ENCODE measurements around the gene NELFCD. TPM values are rescaled to one million over a fixed set of nuclear protein-coding genes. Genes with fewer than 3 reads are reported as not detected.

Gene NELFCD
- total RNA-seq, 1 experiment from 2014 or later = 144 TPM

DNA sequence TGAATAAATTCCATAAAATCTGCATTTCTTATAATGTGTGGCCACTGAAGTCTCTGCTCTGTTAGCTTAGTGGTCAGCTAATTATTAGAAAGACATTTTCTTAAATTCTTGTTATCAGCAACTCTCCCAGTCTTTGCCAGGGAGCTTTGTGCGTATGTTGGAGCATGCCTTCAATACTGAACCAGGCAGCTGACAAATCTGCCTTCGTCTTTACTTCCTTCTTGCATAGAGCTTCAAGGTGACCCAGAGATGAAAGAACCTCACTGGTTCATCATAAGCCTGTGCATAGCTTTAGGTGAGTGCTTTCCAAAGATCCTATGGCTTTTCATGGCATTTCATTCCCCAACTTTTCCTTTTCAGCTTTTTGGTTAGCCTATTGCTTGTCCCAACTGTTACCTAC is 43.0 kb upstream of the NELFCD start:
- H3K4me2 ChIP-seq (ENCODE audit: low read length) = no peak overlapping the region

DNA sequence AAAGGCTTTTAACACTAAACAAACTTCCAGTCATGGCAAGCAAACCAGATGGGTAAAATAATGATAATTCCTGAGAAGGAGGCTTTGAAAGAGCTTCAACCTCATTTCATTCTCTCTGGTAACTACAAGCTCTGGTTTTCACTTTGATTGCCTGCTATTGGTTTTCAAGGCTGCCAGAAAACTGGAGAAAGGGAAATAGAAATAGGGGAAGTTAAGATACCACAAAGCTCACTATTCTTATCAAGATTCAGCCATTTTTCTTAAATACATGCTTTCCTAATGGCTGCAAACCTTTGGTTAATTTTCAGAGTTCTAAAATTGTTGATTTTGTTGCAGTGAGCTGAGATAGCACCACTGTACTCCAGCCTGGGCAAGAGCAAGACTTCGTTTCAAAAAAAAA is 42.5 kb upstream of the NELFCD start:
- no peaks in the 10 kb centered on the region for H4K20me1 ChIP-seq (ENCODE audit: low read length)
- no peak for DNase-seq
- no peak overlapping the region for H3K4me3 ChIP-seq (ENCODE audit: low read length)
- no peak overlapping the region for H3K9ac ChIP-seq (ENCODE audit: low read length)
- BruUV-seq (replicated peaks) = no TSS peak
- no peaks in the 10 kb centered on the region for H3K9me3 ChIP-seq (ENCODE audit: low read length)
- no peaks in the 10 kb centered on the region for H3K36me3 ChIP-seq (ENCODE audit: low read depth, low read length)
- POLR2A ChIA-PET (ENCODE audit: unreplicated experiment) = no interaction called here
- no peak overlapping the region for H3K27ac ChIP-seq (ENCODE audit: low read length)
- CTCF ChIA-PET = no interaction called here
- peaks cover 80% of the 10 kb centered on the region for H3K27me3 ChIP-seq (ENCODE audit: low read length)
- no peaks in the 10 kb centered on the region for H3K4me1 ChIP-seq (ENCODE audit: insufficient read depth, low read length)
- no peak overlapping the region for H2AFZ ChIP-seq (ENCODE audit: low read length)
- H3K9me2 ChIP-seq (replicated peaks; ENCODE audit: low read length) = no peaks in the 10 kb centered on the region
- no peak for ATAC-seq
- no peak for TF ChIP-seq EZH2phosphoT487 (IDR thresholded peaks at IDR 0.05; ENCODE audit: borderline replicate concordance, low read length)
- no peak for TF ChIP-seq EZH2 (IDR thresholded peaks at IDR 0.05; ENCODE audit: low read length, unreplicated experiment)
- TF ChIP-seq, protein P1, sequence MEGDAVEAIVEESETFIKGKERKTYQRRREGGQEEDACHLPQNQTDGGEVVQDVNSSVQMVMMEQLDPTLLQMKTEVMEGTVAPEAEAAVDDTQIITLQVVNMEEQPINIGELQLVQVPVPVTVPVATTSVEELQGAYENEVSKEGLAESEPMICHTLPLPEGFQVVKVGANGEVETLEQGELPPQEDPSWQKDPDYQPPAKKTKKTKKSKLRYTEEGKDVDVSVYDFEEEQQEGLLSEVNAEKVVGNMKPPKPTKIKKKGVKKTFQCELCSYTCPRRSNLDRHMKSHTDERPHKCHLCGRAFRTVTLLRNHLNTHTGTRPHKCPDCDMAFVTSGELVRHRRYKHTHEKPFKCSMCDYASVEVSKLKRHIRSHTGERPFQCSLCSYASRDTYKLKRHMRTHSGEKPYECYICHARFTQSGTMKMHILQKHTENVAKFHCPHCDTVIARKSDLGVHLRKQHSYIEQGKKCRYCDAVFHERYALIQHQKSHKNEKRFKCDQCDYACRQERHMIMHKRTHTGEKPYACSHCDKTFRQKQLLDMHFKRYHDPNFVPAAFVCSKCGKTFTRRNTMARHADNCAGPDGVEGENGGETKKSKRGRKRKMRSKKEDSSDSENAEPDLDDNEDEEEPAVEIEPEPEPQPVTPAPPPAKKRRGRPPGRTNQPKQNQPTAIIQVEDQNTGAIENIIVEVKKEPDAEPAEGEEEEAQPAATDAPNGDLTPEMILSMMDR (conservative IDR thresholded peaks at IDR 0.05; ENCODE audit: low read depth, low read length) = no peak
- intact Hi-C loops (cut with micrococcal nuclease) = no loop called here
- H3K79me2 ChIP-seq (ENCODE audit: low read length) = no peaks in the 10 kb centered on the region
- no peak overlapping the region for H3K4me2 ChIP-seq (ENCODE audit: low read length)
- H3F3A ChIP-seq (ENCODE audit: low read length, unreplicated experiment) = no peaks in the 10 kb centered on the region

More for the DNA sequence above, 43.0 kb upstream of the NELFCD start:
- Histone ChIP-seq H3K27me3 (ENCODE audit: low read length) (peaks cover 80% of the 10 kb centered on the region), H3F3A (ENCODE audit: low read length, unreplicated experiment) (no peaks in the 10 kb centered on the region), H3K4me1 (ENCODE audit: insufficient read depth, low read length) (no peaks in the 10 kb centered on the region), H3K27ac (ENCODE audit: low read length) (no peak overlapping the region), H3K9me3 (ENCODE audit: low read length) (no peaks in the 10 kb centered on the region), H3K9me2 (replicated peaks; ENCODE audit: low read length) (no peaks in the 10 kb centered on the region), H3K9ac (ENCODE audit: low read length) (no peak overlapping the region), H3K4me3 (ENCODE audit: low read length) (no peak overlapping the region), H2AFZ (ENCODE audit: low read length) (no peak overlapping the region), H3K36me3 (ENCODE audit: low read depth, low read length) (no peaks in the 10 kb centered on the region), H4K20me1 (ENCODE audit: low read length) (no peaks in the 10 kb centered on the region), H3K79me2 (ENCODE audit: low read length) (no peaks in the 10 kb centered on the region)
- no peak for TF ChIP-seq EZH2 (IDR thresholded peaks at IDR 0.05; ENCODE audit: low read length, unreplicated experiment)
- no peak for TF ChIP-seq EZH2phosphoT487 (IDR thresholded peaks at IDR 0.05; ENCODE audit: borderline replicate concordance, low read length)
- TF ChIP-seq, protein P1 (conservative IDR thresholded peaks at IDR 0.05; ENCODE audit: low read depth, low read length) = no peak
- intact Hi-C loops (cut with micrococcal nuclease) = no loop called here
- DNase-seq = no peak
- BruUV-seq (replicated peaks) = no TSS peak
- CTCF ChIA-PET = no interaction called here
- ATAC-seq = no peak
- POLR2A ChIA-PET (ENCODE audit: unreplicated experiment) = no interaction called here

DNA sequence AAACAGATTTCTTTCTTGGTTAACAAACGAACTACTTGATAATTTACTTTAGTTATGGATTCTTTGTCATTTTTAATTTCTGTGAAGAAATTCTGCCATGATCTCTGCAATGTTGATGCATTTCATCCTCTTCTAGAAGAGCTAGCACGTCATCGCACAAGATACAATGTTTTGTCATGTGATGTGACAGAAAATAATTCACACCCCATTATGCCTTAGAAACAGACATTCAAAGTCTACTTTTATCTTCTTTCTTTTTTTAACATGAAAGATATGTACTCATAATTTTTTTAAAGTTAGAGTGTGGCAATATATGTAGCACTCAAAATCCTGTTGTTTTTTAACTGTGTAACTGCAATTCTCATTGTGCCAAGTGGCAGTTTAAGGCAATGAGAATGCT is 39.6 kb upstream of the NELFCD start:
- Histone ChIP-seq H3K27ac (ENCODE audit: low read length) (no peak overlapping the region), H3K4me3 (ENCODE audit: low read length) (no peak overlapping the region), H3F3A (ENCODE audit: low read length, unreplicated experiment) (no peaks in the 10 kb centered on the region), H3K79me2 (ENCODE audit: low read length) (no peaks in the 10 kb centered on the region), H3K4me1 (ENCODE audit: insufficient read depth, low read length) (no peaks in the 10 kb centered on the region), H3K9me2 (replicated peaks; ENCODE audit: low read length) (no peaks in the 10 kb centered on the region), H3K9me3 (ENCODE audit: low read length) (no peaks in the 10 kb centered on the region), H3K9ac (ENCODE audit: low read length) (no peak overlapping the region), H2AFZ (ENCODE audit: low read length) (no peak overlapping the region), H4K20me1 (ENCODE audit: low read length) (no peaks in the 10 kb centered on the region), H3K27me3 (ENCODE audit: low read length) (peaks cover 69% of the 10 kb centered on the region), H3K4me2 (ENCODE audit: low read length) (no peak overlapping the region), H3K36me3 (ENCODE audit: low read depth, low read length) (no peaks in the 10 kb centered on the region)
- ChIA-PET CTCF (no interaction called here), POLR2A (ENCODE audit: unreplicated experiment) (no interaction called here)
- intact Hi-C loops (cut with micrococcal nuclease) = no loop called here
- TF ChIP-seq EZH2phosphoT487 (IDR thresholded peaks at IDR 0.05; ENCODE audit: borderline replicate concordance, low read length) (no peak), EZH2 (IDR thresholded peaks at IDR 0.05; ENCODE audit: low read length, unreplicated experiment) (no peak)
- TF ChIP-seq, protein P1 (conservative IDR thresholded peaks at IDR 0.05; ENCODE audit: low read depth, low read length) = no peak
- BruUV-seq (replicated peaks) = no TSS peak
- DNase-seq (no peak), ATAC-seq (no peak)

All from PC-3 (cell line).